ENCODE measurements around the gene SMCHD1. TPM values are rescaled to one million over a fixed set of nuclear protein-coding genes. Genes with fewer than 3 reads are reported as not detected.
"Not testable (repeated sequence)": the region's sequence is repeated elsewhere in the genome, so short reads cannot be mapped to it uniquely, and the experiment has no call there.

Gene SMCHD1
- total RNA-seq, 1 donor from 2014 or later, result 71.2 TPM

- no peak for TF ChIP-seq CTCF (IDR thresholded peaks at IDR 0.05; ENCODE audit: unreplicated experiment)
- no peaks in the 10 kb centered on the region for H3K9me3 Mint-ChIP-seq
- H3K4me1 Mint-ChIP-seq, result peaks cover 19% of the 10 kb centered on the region
- H3K27ac Mint-ChIP-seq, result peak overlapping the region; percentile 21
- no peak for DNase-seq (ENCODE audit: low spot score in 2 of 2, unreplicated experiment in 2 of 2)
- peaks cover 65% of the 10 kb centered on the region for H3K27me3 Mint-ChIP-seq (ENCODE audit: low read depth)
- H3K36me3 Mint-ChIP-seq, result no peaks in the 10 kb centered on the region
- peak overlapping the region; percentile 79 for H3K4me3 Mint-ChIP-seq
Measured at GRCh38 chr18:2848247-2849246, 193.0 kb downstream of the SMCHD1 start.

GRCh38 chr18:2850816-2851215, 195.3 kb downstream of the SMCHD1 start:
- TF ChIP-seq CTCF (IDR thresholded peaks at IDR 0.05; ENCODE audit: unreplicated experiment), result no peak
- H3K4me1 Mint-ChIP-seq, result peaks cover 39% of the 10 kb centered on the region

GRCh38 chr18:2851771-2852170, 196.2 kb downstream of the SMCHD1 start:
- DNase-seq (ENCODE audit: low spot score in 2 of 2, unreplicated experiment in 2 of 2), result no peak
- Mint-ChIP-seq H3K36me3 (no peaks in the 10 kb centered on the region), H3K9me3 (no peaks in the 10 kb centered on the region), H3K27me3 (ENCODE audit: low read depth) (peaks cover 43% of the 10 kb centered on the region), H3K27ac (no peak overlapping the region), H3K4me3 (no peak overlapping the region), H3K4me1 (peaks cover 40% of the 10 kb centered on the region)
- TF ChIP-seq CTCF (IDR thresholded peaks at IDR 0.05; ENCODE audit: unreplicated experiment), result no peak

More at GRCh38 chr18:2850816-2851215, 195.3 kb downstream of the SMCHD1 start:
- H3K36me3 Mint-ChIP-seq, result no peaks in the 10 kb centered on the region
- H3K27me3 Mint-ChIP-seq (ENCODE audit: low read depth), result peaks cover 52% of the 10 kb centered on the region
- no peak overlapping the region for H3K4me3 Mint-ChIP-seq
- H3K27ac Mint-ChIP-seq, result no peak overlapping the region
- DNase-seq (ENCODE audit: low spot score in 2 of 2, unreplicated experiment in 2 of 2), result no peak
- H3K9me3 Mint-ChIP-seq, result no peaks in the 10 kb centered on the region

DNA sequence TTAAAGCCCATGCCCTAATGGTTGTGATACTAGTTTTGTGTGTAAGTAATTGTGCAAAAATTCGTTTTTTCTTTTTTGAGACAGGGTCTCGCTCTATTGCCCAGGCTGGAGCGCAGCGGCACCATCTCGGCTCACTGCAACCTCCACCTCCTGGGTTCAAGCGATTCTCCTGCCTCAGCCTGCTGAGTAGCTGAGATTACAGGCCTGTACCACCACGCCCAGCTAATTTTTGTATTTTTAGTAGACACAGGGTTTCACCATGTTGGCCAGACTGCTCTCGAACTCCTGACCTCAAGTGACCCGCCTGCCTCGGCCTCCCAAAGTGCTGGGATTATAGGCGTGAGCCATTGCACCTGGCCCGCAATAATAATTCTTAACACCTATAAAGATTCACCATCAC, 196.9 kb downstream of the SMCHD1 start:
- Mint-ChIP-seq H3K4me1 (peaks cover 47% of the 10 kb centered on the region), H3K27me3 (ENCODE audit: low read depth) (peaks cover 42% of the 10 kb centered on the region)
- DNase-seq (ENCODE audit: low spot score in 2 of 2, unreplicated experiment in 2 of 2); H3K4me3 Mint-ChIP-seq; H3K36me3 Mint-ChIP-seq; H3K27ac Mint-ChIP-seq; H3K9me3 Mint-ChIP-seq: not testable (repeated sequence)

GRCh38 chr18:2853173-2853925, 197.8 kb downstream of the SMCHD1 start:
- H3K27me3 Mint-ChIP-seq (ENCODE audit: low read depth), result peaks cover 36% of the 10 kb centered on the region
- H3K36me3 Mint-ChIP-seq, result no peaks in the 10 kb centered on the region
- DNase-seq (ENCODE audit: low spot score in 2 of 2, unreplicated experiment in 2 of 2), result no peak
- H3K9me3 Mint-ChIP-seq, result no peaks in the 10 kb centered on the region
- H3K4me1 Mint-ChIP-seq, result peaks cover 45% of the 10 kb centered on the region
- H3K27ac Mint-ChIP-seq, result peak overlapping the region; percentile 26
- no peak for TF ChIP-seq CTCF (IDR thresholded peaks at IDR 0.05; ENCODE audit: unreplicated experiment)
- H3K4me3 Mint-ChIP-seq, result no peak overlapping the region
